Tibial artery (tissue), 4 donors: ENCODE measurements around the gene SLC9A1.

Source experiments
- DNase-seq, 2 donors: peaks; one replicate each; pipeline ENCODE4 v3.0.0-alpha.2; 2019
- H3K27ac ChIP-seq, 2 donors: fragments of 200-600 bp; sonication (generic) in 1 of 2; 1 replicate in 1 of 2; 2 replicates in 1 of 2; pipeline ENCODE4 v1.5.1; 2018 to 2019; ENCODE audit warnings: mild to moderate bottlenecking in 1 of 2
- H3K27me3 ChIP-seq, 2 donors: fragments of 200-600 bp; sonication (generic) in 1 of 2; one replicate each; pipeline versions ENCODE4 v1.5.1 to v1.6.0; 2016 to 2019
- H3K36me3 ChIP-seq, 3 donors: fragments of 200-600 bp; sonication (generic) in 2 of 3; one replicate each; pipeline ENCODE4 v1.5.1; 2016 to 2019; ENCODE audit warnings: mild to moderate bottlenecking in 2 of 3
- H3K4me1 ChIP-seq, 4 donors: fragments of 200-600 bp; sonication (generic) in 2 of 4; 1 replicate in 3 of 4; 2 replicates in 1 of 4; pipeline ENCODE4 v1.5.1; 2016 to 2019
- H3K4me3 ChIP-seq, 2 donors: fragments of 200-600 bp; sonication (generic) in 1 of 2; 1 replicate in 1 of 2; 2 replicates in 1 of 2; pipeline ENCODE4 v1.5.1; 2018 to 2019; ENCODE audit warnings: mild to moderate bottlenecking in 2 of 2
- H3K9me3 ChIP-seq, 3 donors: fragments of 200-600 bp; sonication (generic) in 1 of 3; one replicate each; pipeline ENCODE4 v1.5.1; 2016 to 2019
- intact Hi-C: fragments of 100-400 bp; cut with DNase I; formaldehyde crosslinking; loops from one replicate; pipeline ENCODE4 v1.15.0; 2023; ENCODE audit warnings: low total_unique reads
- TF ChIP-seq, protein P1 (sequence below), 2 experiments: fragments of 200-600 bp in 1 of 2; fragments of 450-650 bp in 1 of 2; IDR thresholded peaks; one replicate each; pipeline ENCODE4 v1.5.1; 2017 to 2019; ENCODE audit warnings: antibody characterized with exemption in 2 of 2, mild to moderate bottlenecking in 1 of 2, moderate library complexity in 1 of 2

Gene SLC9A1

DNA sequence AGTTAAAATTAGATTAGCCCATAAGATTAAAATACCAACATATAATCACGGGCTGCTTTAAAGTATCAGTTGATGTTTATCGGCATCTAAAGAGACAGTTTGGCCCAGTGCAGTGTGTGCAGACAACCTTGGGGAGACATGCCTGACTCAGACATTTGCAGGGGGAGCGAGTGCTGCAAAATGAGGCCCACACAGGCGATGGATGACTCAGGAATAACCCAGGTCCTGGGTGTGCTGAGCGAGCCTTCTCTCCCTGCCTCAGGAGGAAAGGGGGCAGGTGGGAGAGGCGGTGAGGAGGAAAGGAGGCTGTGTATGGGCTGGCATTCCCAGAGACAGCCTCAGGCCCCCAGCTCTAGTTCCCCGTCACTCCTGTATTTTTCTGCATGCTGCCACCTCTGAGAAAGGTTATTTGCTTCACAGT lies 9.0 kb downstream of the SLC9A1 start:
- TF ChIP-seq, protein P1, sequence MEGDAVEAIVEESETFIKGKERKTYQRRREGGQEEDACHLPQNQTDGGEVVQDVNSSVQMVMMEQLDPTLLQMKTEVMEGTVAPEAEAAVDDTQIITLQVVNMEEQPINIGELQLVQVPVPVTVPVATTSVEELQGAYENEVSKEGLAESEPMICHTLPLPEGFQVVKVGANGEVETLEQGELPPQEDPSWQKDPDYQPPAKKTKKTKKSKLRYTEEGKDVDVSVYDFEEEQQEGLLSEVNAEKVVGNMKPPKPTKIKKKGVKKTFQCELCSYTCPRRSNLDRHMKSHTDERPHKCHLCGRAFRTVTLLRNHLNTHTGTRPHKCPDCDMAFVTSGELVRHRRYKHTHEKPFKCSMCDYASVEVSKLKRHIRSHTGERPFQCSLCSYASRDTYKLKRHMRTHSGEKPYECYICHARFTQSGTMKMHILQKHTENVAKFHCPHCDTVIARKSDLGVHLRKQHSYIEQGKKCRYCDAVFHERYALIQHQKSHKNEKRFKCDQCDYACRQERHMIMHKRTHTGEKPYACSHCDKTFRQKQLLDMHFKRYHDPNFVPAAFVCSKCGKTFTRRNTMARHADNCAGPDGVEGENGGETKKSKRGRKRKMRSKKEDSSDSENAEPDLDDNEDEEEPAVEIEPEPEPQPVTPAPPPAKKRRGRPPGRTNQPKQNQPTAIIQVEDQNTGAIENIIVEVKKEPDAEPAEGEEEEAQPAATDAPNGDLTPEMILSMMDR (IDR thresholded peaks at IDR 0.05): no peak
- peak; percentile 43 to 78 for DNase-seq
- peaks cover 0 to 80% (median 44%) of the 10 kb centered on the region in 4 donors for H3K4me1 ChIP-seq
- no peaks in the 10 kb centered on the region for H3K27me3 ChIP-seq
- no peak overlapping the region for H3K4me3 ChIP-seq
- H3K27ac ChIP-seq: peak overlapping the region; percentile 79 to 84
- intact Hi-C loops: no loop called here
- no peaks in the 10 kb centered on the region for H3K36me3 ChIP-seq
- H3K9me3 ChIP-seq: no peaks in the 10 kb centered on the region

DNA sequence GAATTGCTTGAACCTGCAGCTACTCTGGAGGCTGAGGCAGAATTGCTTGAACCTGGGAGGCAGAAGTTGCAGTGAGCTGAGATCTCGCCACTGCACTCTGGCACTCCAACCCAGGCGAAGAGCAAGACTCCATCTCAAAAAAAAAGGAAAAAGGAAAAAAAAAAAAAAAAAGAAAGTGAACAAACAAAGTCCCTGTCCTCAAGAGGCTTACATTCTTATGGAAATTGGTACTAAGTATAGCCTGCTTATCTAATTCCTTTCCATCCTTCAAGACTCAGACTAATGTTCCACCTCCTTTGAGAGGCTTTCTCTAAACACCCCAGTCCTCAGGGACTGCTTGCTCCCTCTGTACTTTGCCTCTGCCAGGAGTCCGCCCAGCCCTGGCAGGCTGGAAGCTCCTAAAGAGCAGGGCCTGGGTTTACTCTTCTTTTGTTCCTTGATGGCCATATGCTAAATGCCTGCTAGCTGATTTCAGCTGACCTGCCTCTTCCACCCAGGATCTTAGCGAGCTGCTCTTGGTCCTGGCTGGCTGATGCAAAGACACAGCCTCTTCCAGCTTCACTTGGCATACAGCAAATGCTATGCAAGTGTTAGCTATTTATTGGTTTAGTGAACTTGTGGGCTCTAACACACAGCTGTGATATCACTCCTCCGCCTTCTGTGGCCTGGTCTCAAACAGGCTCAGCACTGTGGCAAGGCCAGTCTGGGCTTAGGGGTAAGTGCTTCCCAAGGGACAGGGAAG lies 9.8 kb downstream of the SLC9A1 start:
- H3K27ac ChIP-seq: peak overlapping the region; percentile 79 to 84
- H3K9me3 ChIP-seq: no peaks in the 10 kb centered on the region
- H3K4me3 ChIP-seq: no peak overlapping the region
- H3K36me3 ChIP-seq: no peaks in the 10 kb centered on the region
- TF ChIP-seq, protein P1 (IDR thresholded peaks at IDR 0.05): no peak
- intact Hi-C loops: no loop called here
- H3K27me3 ChIP-seq: no peaks in the 10 kb centered on the region
- DNase-seq: peak in 1 of 2 donors; percentile 76
- peaks cover 0 to 78% (median 40%) of the 10 kb centered on the region in 4 donors for H3K4me1 ChIP-seq

DNA sequence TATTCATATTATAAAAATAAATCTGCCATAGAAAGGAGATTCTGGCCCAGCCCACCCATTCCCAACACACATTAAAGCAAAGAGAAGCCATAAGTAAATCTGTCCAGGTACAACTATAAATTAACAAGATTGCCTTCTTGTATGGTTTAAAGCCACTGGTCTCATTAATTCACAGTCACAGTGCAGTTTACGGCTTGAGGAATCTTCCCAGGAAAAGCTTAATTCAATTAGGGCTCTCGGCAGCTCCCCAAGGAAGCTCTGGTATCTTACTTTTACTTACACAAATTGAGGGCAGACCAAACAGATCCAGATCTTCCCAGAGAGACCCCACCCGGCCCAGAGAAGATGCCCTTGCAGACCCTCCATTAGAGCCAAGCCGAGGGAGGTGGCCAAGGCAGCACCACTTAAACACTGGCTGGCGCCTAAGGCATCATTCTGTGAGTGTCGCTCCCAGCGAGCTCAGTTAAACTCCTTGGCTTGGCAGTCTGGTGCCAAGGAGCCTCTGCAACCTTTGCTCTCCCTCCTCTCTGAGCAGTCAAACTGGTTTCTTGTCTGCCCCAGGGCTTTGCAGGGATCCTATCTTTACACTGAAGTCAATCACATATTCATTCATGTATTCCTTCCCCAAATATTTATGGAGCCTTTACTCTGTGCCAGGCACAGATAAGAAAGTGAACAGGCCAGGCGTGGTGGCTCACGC lies 10.7 kb downstream of the SLC9A1 start:
- Histone ChIP-seq H3K4me3 (no peak overlapping the region), H3K4me1 (peaks cover 0 to 78% (median 36%) of the 10 kb centered on the region in 4 donors), H3K36me3 (no peaks in the 10 kb centered on the region), H3K9me3 (no peaks in the 10 kb centered on the region), H3K27ac (peak overlapping the region; percentile 79 to 84), H3K27me3 (no peaks in the 10 kb centered on the region)
- no peak for DNase-seq
- intact Hi-C loops: no loop called here
- TF ChIP-seq, protein P1 (IDR thresholded peaks at IDR 0.05): no peak

DNA sequence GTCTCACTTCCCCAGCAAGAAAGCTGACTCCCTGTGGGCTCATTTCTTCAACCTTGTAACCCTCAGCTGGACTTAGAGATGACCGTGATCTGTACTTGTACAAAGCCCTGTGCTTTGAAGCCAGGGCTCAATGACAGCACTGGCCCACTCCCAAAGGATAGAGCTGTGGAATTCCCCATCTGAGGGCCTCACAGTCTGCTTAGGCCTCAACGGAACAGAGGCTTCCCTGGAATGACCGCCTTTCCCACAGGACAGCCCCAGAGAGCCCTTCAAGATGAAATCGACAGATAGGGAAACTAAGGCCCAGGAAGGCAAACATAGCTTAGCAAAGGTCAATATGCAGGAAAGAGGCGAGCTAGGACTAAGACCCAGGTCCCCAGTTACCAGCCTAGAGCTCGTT lies 11.5 kb downstream of the SLC9A1 start:
- Histone ChIP-seq H3K36me3 (no peaks in the 10 kb centered on the region), H3K4me1 (peaks cover 0 to 77% (median 37%) of the 10 kb centered on the region in 4 donors), H3K27me3 (no peaks in the 10 kb centered on the region), H3K9me3 (no peaks in the 10 kb centered on the region), H3K4me3 (no peak overlapping the region), H3K27ac (peak overlapping the region; percentile 47 to 57)
- no peak for DNase-seq
- TF ChIP-seq, protein P1 (IDR thresholded peaks at IDR 0.05): no peak
- intact Hi-C loops: no loop called here

DNA sequence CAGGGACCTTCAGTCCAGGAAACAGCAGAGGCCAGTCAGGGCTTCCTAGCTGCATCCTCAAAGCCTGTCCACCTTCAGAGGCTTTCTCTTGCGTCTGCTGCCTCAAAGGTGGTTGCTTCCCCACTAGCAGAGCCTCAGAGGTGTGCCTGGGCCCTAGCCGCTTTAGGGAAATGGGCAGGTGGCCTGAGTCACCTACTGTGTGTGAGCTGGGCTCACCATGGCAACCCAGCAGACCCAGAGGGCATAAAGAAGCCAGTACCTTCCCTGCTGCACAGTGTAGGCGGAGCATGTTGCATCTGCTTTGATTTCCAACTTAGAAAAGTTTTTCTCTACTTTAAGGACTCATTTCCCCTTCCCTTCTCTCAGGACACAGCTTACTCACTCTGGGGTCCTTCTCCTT lies 12.5 kb downstream of the SLC9A1 start:
- no peak overlapping the region for H3K4me3 ChIP-seq
- TF ChIP-seq, protein P1 (IDR thresholded peaks at IDR 0.05): no peak
- no peaks in the 10 kb centered on the region for H3K9me3 ChIP-seq
- no peak for DNase-seq
- H3K4me1 ChIP-seq: peaks cover 0 to 83% (median 42%) of the 10 kb centered on the region in 4 donors
- intact Hi-C loops: no loop called here
- no peaks in the 10 kb centered on the region for H3K27me3 ChIP-seq
- H3K36me3 ChIP-seq: no peaks in the 10 kb centered on the region
- no peak overlapping the region for H3K27ac ChIP-seq
